ENCODE measurements around the gene GIT1. TPM values are rescaled to one million over a fixed set of nuclear protein-coding genes. Genes with fewer than 3 reads are reported as not detected.

GIT1 gene
- total and polyA plus RNA-seq, 2 experiments from 2014 or later: 37.5 to 52.1 TPM

GRCh38 chr17:29597361-29598172 lies 8.1 kb upstream of the GIT1 start:
- Histone ChIP-seq H3K27me3 (peaks cover 7% of the 10 kb centered on the region), H3K4me3 (no peak overlapping the region), H3K36me3 (no peaks in the 10 kb centered on the region), H3K9me3 (ENCODE audit: low read depth) (no peaks in the 10 kb centered on the region), H3K4me1 (ENCODE audit: low read depth) (peaks cover 5% of the 10 kb centered on the region), H3K27ac (no peak overlapping the region)
- DNase-seq (ENCODE audit: low read depth in 1 of 2, low spot score in 1 of 2): no peak
- TF ChIP-seq CTCF (IDR thresholded peaks at IDR 0.05; ENCODE audit: low read depth, low read length): no peak

DNA sequence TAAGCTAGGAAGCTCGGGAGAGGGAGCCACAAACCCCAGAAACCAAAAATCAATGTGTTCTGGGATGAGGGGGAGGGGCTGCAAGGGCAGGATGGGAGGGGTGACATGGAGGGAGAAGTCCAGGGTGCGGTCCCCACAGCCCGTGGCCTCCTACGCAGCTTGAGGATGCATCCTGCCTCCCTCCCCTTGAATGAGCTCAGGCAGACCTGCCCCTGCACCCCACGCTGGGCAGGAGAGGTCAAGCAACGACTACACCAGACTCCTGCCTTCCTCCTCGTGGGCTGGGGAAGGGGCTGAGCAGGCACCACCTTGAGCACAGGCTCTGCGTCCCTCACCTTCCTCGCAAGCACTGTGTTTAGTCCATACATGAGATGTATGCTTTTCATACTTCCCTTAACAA lies 7.4 kb upstream of the GIT1 start:
- H3K27me3 ChIP-seq: peaks cover 7% of the 10 kb centered on the region
- no peak for TF ChIP-seq CTCF (IDR thresholded peaks at IDR 0.05; ENCODE audit: low read depth, low read length)
- no peaks in the 10 kb centered on the region for H3K36me3 ChIP-seq
- no peaks in the 10 kb centered on the region for H3K9me3 ChIP-seq (ENCODE audit: low read depth)
- peaks cover 5% of the 10 kb centered on the region for H3K4me1 ChIP-seq (ENCODE audit: low read depth)
- DNase-seq (ENCODE audit: low read depth in 1 of 2, low spot score in 1 of 2): no peak
- H3K4me3 ChIP-seq: no peak overlapping the region
- H3K27ac ChIP-seq: no peak overlapping the region

- peaks cover 6% of the 10 kb centered on the region for H3K4me1 ChIP-seq (ENCODE audit: low read depth)
- no peaks in the 10 kb centered on the region for H3K9me3 ChIP-seq (ENCODE audit: low read depth)
- no peak for TF ChIP-seq CTCF (IDR thresholded peaks at IDR 0.05; ENCODE audit: low read depth, low read length)
- H3K27me3 ChIP-seq: peaks cover 7% of the 10 kb centered on the region
- no peaks in the 10 kb centered on the region for H3K36me3 ChIP-seq
- H3K4me3 ChIP-seq: no peak overlapping the region
- DNase-seq (ENCODE audit: low read depth in 1 of 2, low spot score in 1 of 2): no peak
- no peak overlapping the region for H3K27ac ChIP-seq
Observed at GRCh38 chr17:29595943-29596774, 6.7 kb upstream of the GIT1 start.

DNA sequence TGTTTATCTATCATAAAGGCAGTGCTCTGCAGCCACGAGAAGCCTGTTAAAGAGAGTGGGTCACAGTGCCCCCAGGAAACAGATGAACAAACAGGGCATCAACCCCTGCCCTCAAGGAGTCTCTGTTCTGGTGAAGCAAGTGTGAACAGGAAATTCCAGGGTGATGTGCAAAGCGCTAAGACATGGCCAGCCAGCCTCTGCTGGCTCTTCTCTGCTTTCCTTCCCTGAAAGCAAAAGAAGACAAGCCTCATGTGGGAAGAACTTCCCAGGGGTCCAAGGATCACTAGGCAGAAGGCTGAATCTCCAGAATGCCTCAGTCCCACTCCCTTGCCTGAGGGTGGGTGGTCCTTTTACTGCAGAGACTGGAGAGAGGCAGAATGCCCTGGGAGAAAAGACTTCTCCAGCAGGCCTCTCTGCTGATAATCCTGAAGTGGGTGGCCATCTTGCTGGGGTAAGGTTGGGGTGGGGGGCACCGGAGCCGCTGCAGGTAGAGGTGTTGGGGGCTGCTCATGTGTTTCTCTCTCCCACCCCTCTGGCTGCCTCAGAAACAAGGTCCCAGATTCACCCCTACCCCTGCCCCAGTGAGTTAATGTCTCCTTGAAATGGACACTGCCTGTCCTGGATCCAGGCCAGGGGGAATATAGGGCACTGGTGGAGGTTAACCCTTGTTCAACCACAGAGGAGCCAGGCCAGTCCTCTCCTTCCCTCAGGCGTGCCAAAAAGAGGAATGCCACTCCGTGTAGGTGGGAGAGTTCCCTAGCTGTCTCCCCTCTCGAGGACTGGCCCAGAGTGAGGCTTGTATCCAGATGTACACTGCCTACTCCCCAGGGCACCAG lies 5.9 kb upstream of the GIT1 start:
- peaks cover 12% of the 10 kb centered on the region for H3K4me1 ChIP-seq (ENCODE audit: low read depth)
- TF ChIP-seq CTCF (IDR thresholded peaks at IDR 0.05; ENCODE audit: low read depth, low read length): no peak

DNA sequence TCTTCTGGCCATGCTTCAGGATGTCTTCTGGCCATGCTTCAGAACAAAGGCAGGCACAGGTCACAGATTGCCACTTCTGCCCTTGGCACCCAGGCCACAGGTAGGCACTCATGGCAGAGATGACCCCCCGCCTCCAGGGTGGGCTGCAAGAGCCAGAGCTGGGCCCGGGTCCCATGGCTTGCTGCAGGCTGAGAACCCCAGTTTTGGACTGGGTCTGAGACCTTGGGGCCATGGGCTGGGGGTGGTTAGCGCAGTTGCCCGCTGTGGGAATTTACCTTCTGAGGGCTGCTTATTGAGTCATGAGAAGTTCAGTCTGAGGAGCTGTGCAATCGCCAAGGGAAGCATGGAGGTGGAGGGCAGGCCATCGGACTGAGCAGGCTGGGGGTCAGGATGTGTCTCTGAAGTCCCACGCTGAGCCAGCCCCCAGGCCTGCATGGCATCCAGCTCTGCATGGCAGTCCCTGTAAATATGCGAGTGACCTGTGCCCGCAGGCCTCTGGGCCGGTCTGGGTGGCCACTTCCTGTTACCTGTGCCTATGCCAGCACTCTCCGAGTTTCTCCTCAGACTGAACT lies 5.2 kb upstream of the GIT1 start:
- Histone ChIP-seq H3K4me1 (ENCODE audit: low read depth) (peaks cover 16% of the 10 kb centered on the region), H3K4me3 (no peak overlapping the region), H3K27ac (no peak overlapping the region), H3K36me3 (no peaks in the 10 kb centered on the region), H3K9me3 (ENCODE audit: low read depth) (no peaks in the 10 kb centered on the region), H3K27me3 (peaks cover 7% of the 10 kb centered on the region)
- no peak for DNase-seq (ENCODE audit: low read depth in 1 of 2, low spot score in 1 of 2)
- TF ChIP-seq CTCF (IDR thresholded peaks at IDR 0.05; ENCODE audit: low read depth, low read length): no peak

More for the DNA sequence above, 5.9 kb upstream of the GIT1 start:
- Histone ChIP-seq H3K9me3 (ENCODE audit: low read depth) (no peaks in the 10 kb centered on the region), H3K27me3 (peaks cover 7% of the 10 kb centered on the region), H3K36me3 (no peaks in the 10 kb centered on the region), H3K27ac (no peak overlapping the region), H3K4me3 (no peak overlapping the region)
- DNase-seq (ENCODE audit: low read depth in 1 of 2, low spot score in 1 of 2): no peak
